CD4-positive, alpha-beta memory T cell (primary cell): Measurements from ENCODE around the gene AGA. TPM values are rescaled to one million over a fixed set of nuclear protein-coding genes. Genes with fewer than 3 reads are reported as not detected.

Experiments used
- CTCF ChIA-PET: fragments of 350-600 bp; sonication (Branson Sonifier 250); formaldehyde crosslinking; loops from one replicate; lab custom pipeline; 2021; ENCODE audit warnings: inconsistent platforms; ENCODE audit not compliant: partially characterized antibody; lab: Charles Lee
- POLR2A ChIA-PET: fragments of 350-600 bp; sonication (Branson Sonifier 250); formaldehyde crosslinking; loops from one replicate; lab custom pipeline; 2021; ENCODE audit not compliant: partially characterized antibody; lab: Charles Lee
- DNase-seq, 5 donors: peaks; one replicate each; pipeline versions ENCODE4 v3.0.0 to v3.0.0-alpha.2; 2020 to 2022; ENCODE audit warnings: mixed read lengths in 1 of 5
- H3K27ac ChIP-seq: one replicate; pipeline ENCODE4 v1.7.0; 2013; ENCODE audit warnings: low read depth, low read length
- H3K27me3 ChIP-seq: 2 replicates; pipeline ENCODE4 v1.7.0; 2013; ENCODE audit warnings: mild to moderate bottlenecking, low read length, moderate library complexity; ENCODE audit not compliant: insufficient read depth
- H3K36me3 ChIP-seq: 2 replicates; pipeline ENCODE4 v1.7.0; 2013; ENCODE audit warnings: mild to moderate bottlenecking, low read length, moderate library complexity; ENCODE audit not compliant: insufficient read depth
- H3K4me1 ChIP-seq: 2 replicates; pipeline ENCODE4 v1.7.0; 2013; ENCODE audit warnings: mild to moderate bottlenecking, low read length, moderate library complexity; ENCODE audit not compliant: insufficient read depth
- H3K4me3 ChIP-seq, 2 donors: one replicate each; pipeline ENCODE4 v1.7.0; 2013; ENCODE audit warnings: low read length in 2 of 2, mild to moderate bottlenecking in 1 of 2
- H3K9me3 ChIP-seq, 2 donors: one replicate each; pipeline ENCODE4 v1.7.0; 2013; ENCODE audit warnings: low read length in 2 of 2, control low read depth in 1 of 2; ENCODE audit not compliant: control insufficient read depth in 1 of 2
- H3K27ac Mint-ChIP-seq, 7 donors: one replicate each; pipeline ENCODE4 v1.8.0; 2020 to 2021; ENCODE audit warnings: mixed read lengths in 7 of 7, mild to moderate bottlenecking in 6 of 7, inconsistent platforms in 3 of 7, moderate library complexity in 3 of 7
- H3K27me3 Mint-ChIP-seq, 2 donors: one replicate each; pipeline ENCODE4 v1.8.0; 2020 to 2021; ENCODE audit warnings: mixed read lengths in 2 of 2
- H3K36me3 Mint-ChIP-seq, 2 donors: one replicate each; pipeline ENCODE4 v1.8.0; 2020 to 2021; ENCODE audit warnings: mixed read lengths in 2 of 2, inconsistent platforms in 1 of 2, mild to moderate bottlenecking in 1 of 2
- H3K4me1 Mint-ChIP-seq, 4 donors: one replicate each; pipeline ENCODE4 v1.8.0; 2020 to 2021; ENCODE audit warnings: mixed read lengths in 4 of 4, mild to moderate bottlenecking in 1 of 4
- H3K4me3 Mint-ChIP-seq, 8 donors: one replicate each; pipeline ENCODE4 v1.8.0; 2020 to 2021; ENCODE audit warnings: mixed read lengths in 8 of 8, mild to moderate bottlenecking in 7 of 8, moderate library complexity in 6 of 8, inconsistent platforms in 3 of 8
- H3K9me3 Mint-ChIP-seq, 8 donors: one replicate each; pipeline ENCODE4 v1.8.0; 2020 to 2021; ENCODE audit warnings: mixed read lengths in 8 of 8, mild to moderate bottlenecking in 5 of 8, inconsistent platforms in 3 of 8, moderate library complexity in 1 of 8
- intact Hi-C: fragments of 100-400 bp; cut with micrococcal nuclease; formaldehyde crosslinking; loops from one replicate; pipeline ENCODE4 v1.15.1; 2023
- polyA plus RNA-seq, 2 donors: library from polyadenylated mRNA; unstranded; fragments of 300-500 nt; fragmentation: Illumina TruSeq; gene quantifications; one replicate each; pipeline ENCODE4 v1.2.3, GENCODE V29; 2021
- total RNA-seq, 2 experiments: library from RNA; stranded (reverse); gene quantifications; one replicate each; pipeline ENCODE4 v1.2.3, GENCODE V29; 2021

The AGA gene
- total and polyA plus RNA-seq, 4 experiments from 2014 or later: 23.2 to 34.2 (median 29.7) TPM

GRCh38 chr4:177464026-177464425, 21.8 kb upstream of the AGA start:
- peaks cover 0 to 5% of the 10 kb centered on the region in 2 donors for H3K36me3 Mint-ChIP-seq
- CTCF ChIA-PET: no interaction called here
- no peak for DNase-seq
- no peaks in the 10 kb centered on the region for H3K36me3 ChIP-seq
- H3K9me3 ChIP-seq: no peaks in the 10 kb centered on the region
- no peaks in the 10 kb centered on the region for H3K27me3 ChIP-seq
- H3K9me3 Mint-ChIP-seq: no peaks in the 10 kb centered on the region
- no peak overlapping the region for H3K4me3 Mint-ChIP-seq
- H3K4me1 Mint-ChIP-seq: no peaks in the 10 kb centered on the region
- H3K4me3 ChIP-seq: no peak overlapping the region
- no peaks in the 10 kb centered on the region for H3K4me1 ChIP-seq
- H3K27me3 Mint-ChIP-seq: no peaks in the 10 kb centered on the region
- POLR2A ChIA-PET: interaction anchor here (2.0 kb wide), 1 partner anchor 21 kb away, joined by 5 read pairs; the partner anchor contains the start of gene AGA
- H3K27ac Mint-ChIP-seq: no peak overlapping the region
- intact Hi-C loops: no loop called here
- no peak overlapping the region for H3K27ac ChIP-seq

- POLR2A ChIA-PET: no interaction called here
- Histone ChIP-seq H3K27ac (no peak overlapping the region), H3K9me3 (no peaks in the 10 kb centered on the region), H3K4me3 (no peak overlapping the region), H3K27me3 (no peaks in the 10 kb centered on the region), H3K4me1 (no peaks in the 10 kb centered on the region), H3K36me3 (no peaks in the 10 kb centered on the region)
- no peak for DNase-seq
- H3K27me3 Mint-ChIP-seq: no peaks in the 10 kb centered on the region
- no peak overlapping the region for H3K4me3 Mint-ChIP-seq
- CTCF ChIA-PET: interaction anchor here (1.7 kb wide), 1 partner anchor 12 kb away, joined by 5 read pairs; no protein-coding TSS in a partner anchor
- no peak overlapping the region for H3K27ac Mint-ChIP-seq
- intact Hi-C loops: no loop called here
- H3K36me3 Mint-ChIP-seq: peaks cover 0 to 10% of the 10 kb centered on the region in 2 donors
- no peaks in the 10 kb centered on the region for H3K4me1 Mint-ChIP-seq
- no peaks in the 10 kb centered on the region for H3K9me3 Mint-ChIP-seq
Observed at GRCh38 chr4:177461606-177462005, 19.4 kb upstream of the AGA start.

DNA sequence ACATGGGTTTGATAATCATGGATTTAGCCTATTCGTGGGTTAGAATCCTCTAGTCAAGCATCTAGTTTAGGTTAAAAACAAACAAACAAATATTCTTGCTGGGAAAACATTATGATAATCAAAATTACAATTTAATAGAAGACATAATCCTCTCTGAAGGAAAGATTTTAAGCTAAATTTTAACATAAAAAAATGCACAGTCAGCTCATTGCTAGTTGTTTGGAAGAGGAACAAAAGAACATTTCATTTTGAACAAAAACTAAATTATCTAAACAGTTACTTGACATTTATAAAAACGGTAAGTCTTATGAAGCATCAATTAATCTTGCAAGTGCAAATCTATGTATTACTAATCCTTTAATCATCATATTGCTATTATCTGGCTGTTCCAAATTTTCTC, 18.2 kb upstream of the AGA start:
- POLR2A ChIA-PET: no interaction called here
- Mint-ChIP-seq H3K27ac (no peak overlapping the region), H3K9me3 (no peaks in the 10 kb centered on the region), H3K4me3 (no peak overlapping the region), H3K27me3 (no peaks in the 10 kb centered on the region), H3K4me1 (no peaks in the 10 kb centered on the region), H3K36me3 (peaks cover 0 to 10% of the 10 kb centered on the region in 2 donors)
- Histone ChIP-seq H3K9me3 (no peaks in the 10 kb centered on the region), H3K4me3 (no peak overlapping the region), H3K36me3 (no peaks in the 10 kb centered on the region), H3K4me1 (no peaks in the 10 kb centered on the region), H3K27ac (no peak overlapping the region), H3K27me3 (no peaks in the 10 kb centered on the region)
- CTCF ChIA-PET: no interaction called here
- DNase-seq: no peak
- intact Hi-C loops: no loop called here

GRCh38 chr4:177455561-177455970, 13.3 kb upstream of the AGA start:
- ChIA-PET CTCF (no interaction called here), POLR2A (no interaction called here)
- H3K9me3 Mint-ChIP-seq: no peaks in the 10 kb centered on the region
- H3K36me3 ChIP-seq: no peaks in the 10 kb centered on the region
- H3K36me3 Mint-ChIP-seq: peaks cover 3 to 13% of the 10 kb centered on the region in 2 donors
- H3K9me3 ChIP-seq: no peaks in the 10 kb centered on the region
- H3K4me1 Mint-ChIP-seq: peaks cover 0 to 3% (median 0%) of the 10 kb centered on the region in 4 donors
- no peak overlapping the region for H3K27ac Mint-ChIP-seq
- intact Hi-C loops: no loop called here
- no peak overlapping the region for H3K27ac ChIP-seq
- no peak overlapping the region for H3K4me3 ChIP-seq
- H3K27me3 Mint-ChIP-seq: no peaks in the 10 kb centered on the region
- H3K4me3 Mint-ChIP-seq: no peak overlapping the region
- no peak for DNase-seq
- H3K4me1 ChIP-seq: no peaks in the 10 kb centered on the region
- H3K27me3 ChIP-seq: no peaks in the 10 kb centered on the region

DNA sequence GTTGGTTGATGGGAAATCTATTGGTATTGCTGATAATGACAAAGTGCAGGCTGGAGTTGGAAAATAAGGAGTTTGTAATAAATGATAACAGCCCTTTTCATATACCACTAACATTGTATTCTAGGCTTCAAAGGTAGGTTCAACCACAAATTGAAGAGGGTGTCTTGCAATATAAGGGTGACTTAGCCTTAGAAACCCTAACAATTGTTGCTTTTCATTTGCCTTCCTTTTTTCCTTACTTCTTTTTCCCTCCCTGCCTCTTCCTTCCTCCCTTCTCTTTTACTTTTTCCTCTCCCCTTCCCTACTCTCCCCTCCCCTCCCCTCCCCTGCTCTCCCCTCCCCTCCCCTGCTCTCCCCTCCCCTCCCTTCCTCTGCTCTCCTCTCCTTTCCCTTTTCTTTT, 10.9 kb upstream of the AGA start:
- Mint-ChIP-seq H3K36me3 (peaks cover 3 to 13% of the 10 kb centered on the region in 2 donors), H3K9me3 (no peaks in the 10 kb centered on the region), H3K4me1 (peaks cover 0 to 7% (median 3%) of the 10 kb centered on the region in 4 donors), H3K27ac (no peak overlapping the region), H3K27me3 (no peaks in the 10 kb centered on the region), H3K4me3 (no peak overlapping the region)
- H3K4me1 ChIP-seq: no peaks in the 10 kb centered on the region
- no peak overlapping the region for H3K27ac ChIP-seq
- DNase-seq: no peak
- H3K9me3 ChIP-seq: no peaks in the 10 kb centered on the region
- H3K4me3 ChIP-seq: no peak overlapping the region
- no peaks in the 10 kb centered on the region for H3K27me3 ChIP-seq
- intact Hi-C loops: no loop called here
- ChIA-PET POLR2A (no interaction called here), CTCF (no interaction called here)
- no peaks in the 10 kb centered on the region for H3K36me3 ChIP-seq

DNA sequence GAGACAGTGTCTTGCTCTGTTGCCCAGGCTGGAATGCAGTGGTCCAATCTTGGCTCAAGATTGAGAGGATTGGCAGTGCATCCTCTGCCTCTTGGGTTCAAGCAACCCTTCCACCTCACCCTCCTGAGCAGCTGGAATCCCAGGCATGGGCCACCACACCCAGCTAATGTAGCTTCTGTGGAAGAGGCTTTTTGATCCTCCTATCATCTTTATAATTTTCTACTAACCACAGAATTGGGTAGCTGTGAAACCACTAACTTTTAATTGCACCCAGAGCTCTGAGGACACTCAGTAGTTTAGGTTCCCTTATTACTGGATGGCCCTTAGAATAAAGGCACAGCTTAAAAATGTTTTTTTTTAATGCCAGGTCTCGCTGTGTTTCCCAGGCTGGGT, 8.9 kb upstream of the AGA start:
- Mint-ChIP-seq H3K4me1 (peaks cover 0 to 12% (median 8%) of the 10 kb centered on the region in 4 donors), H3K4me3 (no peak overlapping the region), H3K27me3 (no peaks in the 10 kb centered on the region), H3K9me3 (no peaks in the 10 kb centered on the region), H3K27ac (no peak overlapping the region), H3K36me3 (peaks cover 3 to 8% of the 10 kb centered on the region in 2 donors)
- ChIA-PET CTCF (interaction anchor here (0.8 kb wide), 1 partner anchor 58 kb away, joined by 3 read pairs; no protein-coding TSS in a partner anchor), POLR2A (interaction anchor here (0.7 kb wide), 1 partner anchor 8 kb away, joined by 4 read pairs; no protein-coding TSS in a partner anchor)
- no peaks in the 10 kb centered on the region for H3K9me3 ChIP-seq
- no peak overlapping the region for H3K4me3 ChIP-seq
- intact Hi-C loops: no loop called here
- H3K4me1 ChIP-seq: no peaks in the 10 kb centered on the region
- no peaks in the 10 kb centered on the region for H3K36me3 ChIP-seq
- no peak overlapping the region for H3K27ac ChIP-seq
- no peaks in the 10 kb centered on the region for H3K27me3 ChIP-seq
- DNase-seq: no peak

DNA sequence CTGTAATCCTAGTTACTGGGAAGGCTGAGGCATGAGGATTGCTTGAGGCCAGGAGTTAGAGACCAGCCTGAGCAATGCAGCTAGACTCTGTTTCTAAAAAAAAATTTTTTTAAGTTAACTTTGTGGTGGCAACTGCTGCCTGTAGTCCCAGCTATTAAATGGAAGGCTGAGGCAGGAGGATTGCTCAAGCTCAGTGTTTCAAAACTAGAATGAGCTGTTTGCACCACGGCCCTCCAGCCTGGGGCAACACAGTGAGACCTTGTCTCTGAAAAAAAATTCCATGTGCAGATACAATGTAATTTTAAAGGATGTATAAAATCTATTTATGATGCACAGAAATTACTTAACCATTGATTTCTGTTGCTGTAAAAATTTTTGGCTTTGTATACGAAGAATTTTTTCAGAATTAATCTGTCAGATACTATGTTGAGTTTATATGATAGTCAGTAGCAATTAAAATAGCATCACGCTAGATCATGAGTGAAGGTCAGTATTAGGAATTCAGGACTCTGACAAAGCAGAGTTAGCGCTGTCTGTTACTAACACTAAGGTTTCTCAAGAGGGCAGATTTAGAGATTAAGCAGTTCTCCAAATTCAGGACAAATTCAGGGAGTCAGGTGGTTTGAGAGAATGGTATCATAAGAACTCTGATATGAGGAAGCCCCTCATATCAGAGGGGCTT, 8.3 kb upstream of the AGA start:
- Mint-ChIP-seq H3K4me3 (no peak overlapping the region), H3K36me3 (peaks cover 3 to 8% of the 10 kb centered on the region in 2 donors), H3K9me3 (no peaks in the 10 kb centered on the region), H3K27ac (no peak overlapping the region), H3K4me1 (peaks cover 0 to 12% (median 8%) of the 10 kb centered on the region in 4 donors), H3K27me3 (no peaks in the 10 kb centered on the region)
- Histone ChIP-seq H3K9me3 (no peaks in the 10 kb centered on the region), H3K27ac (no peak overlapping the region), H3K4me1 (no peaks in the 10 kb centered on the region), H3K36me3 (no peaks in the 10 kb centered on the region), H3K4me3 (no peak overlapping the region), H3K27me3 (no peaks in the 10 kb centered on the region)
- POLR2A ChIA-PET: interaction anchor here (0.7 kb wide), 1 partner anchor 8 kb away, joined by 4 read pairs; no protein-coding TSS in a partner anchor
- DNase-seq: no peak
- CTCF ChIA-PET: interaction anchor here (1.4 kb wide), 1 partner anchor 200 kb away, joined by 3 read pairs; no protein-coding TSS in a partner anchor
- intact Hi-C loops: no loop called here
